SK-N-MC (cell line): ENCODE data around the gene SF1.

Experiments used
- EZH2 ChIP-seq: fragments of 200-600 bp; sonication (generic); IDR thresholded peaks from one replicate; pipeline ENCODE4 v1.6.1; 2017; ENCODE audit warnings: antibody characterized with exemption
- POLR2AphosphoS5 ChIP-seq: IDR thresholded peaks from 2 replicates; pipeline ENCODE4 v1.6.1; 2012; ENCODE audit warnings: mild to moderate bottlenecking, low read depth, low read length, borderline replicate concordance

- no peak for TF ChIP-seq EZH2
- TF ChIP-seq POLR2AphosphoS5 = no peak
These were observed 61.7 kb downstream of the SF1 start for GRCh38 chr11:64716473-64717267.
